ENCODE results near the gene PPP1R2.

DNA sequence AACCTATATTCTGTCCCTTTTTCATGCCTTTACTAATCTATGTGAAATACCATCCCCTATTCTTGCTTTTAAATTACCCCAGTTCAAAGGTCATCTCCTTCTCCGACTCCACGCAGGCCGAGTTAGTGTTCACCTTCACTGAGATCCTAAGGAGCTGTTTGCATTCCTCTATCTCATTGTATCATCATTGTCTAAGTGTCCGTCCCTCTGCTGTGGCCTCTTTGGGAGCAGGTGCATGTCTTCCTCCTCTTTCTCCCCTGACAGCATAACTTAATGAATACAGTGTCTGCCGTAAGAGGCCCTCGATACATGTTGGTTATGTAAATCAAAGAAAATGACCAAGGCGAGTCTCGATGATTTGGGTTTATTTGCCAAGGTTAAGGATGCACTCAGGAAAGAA lies 4.9 kb upstream of the PPP1R2 start:
- TF ChIP-seq POLR2A (IDR thresholded peaks at IDR 0.05): no peak
- TF ChIP-seq, protein P1, sequence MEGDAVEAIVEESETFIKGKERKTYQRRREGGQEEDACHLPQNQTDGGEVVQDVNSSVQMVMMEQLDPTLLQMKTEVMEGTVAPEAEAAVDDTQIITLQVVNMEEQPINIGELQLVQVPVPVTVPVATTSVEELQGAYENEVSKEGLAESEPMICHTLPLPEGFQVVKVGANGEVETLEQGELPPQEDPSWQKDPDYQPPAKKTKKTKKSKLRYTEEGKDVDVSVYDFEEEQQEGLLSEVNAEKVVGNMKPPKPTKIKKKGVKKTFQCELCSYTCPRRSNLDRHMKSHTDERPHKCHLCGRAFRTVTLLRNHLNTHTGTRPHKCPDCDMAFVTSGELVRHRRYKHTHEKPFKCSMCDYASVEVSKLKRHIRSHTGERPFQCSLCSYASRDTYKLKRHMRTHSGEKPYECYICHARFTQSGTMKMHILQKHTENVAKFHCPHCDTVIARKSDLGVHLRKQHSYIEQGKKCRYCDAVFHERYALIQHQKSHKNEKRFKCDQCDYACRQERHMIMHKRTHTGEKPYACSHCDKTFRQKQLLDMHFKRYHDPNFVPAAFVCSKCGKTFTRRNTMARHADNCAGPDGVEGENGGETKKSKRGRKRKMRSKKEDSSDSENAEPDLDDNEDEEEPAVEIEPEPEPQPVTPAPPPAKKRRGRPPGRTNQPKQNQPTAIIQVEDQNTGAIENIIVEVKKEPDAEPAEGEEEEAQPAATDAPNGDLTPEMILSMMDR (IDR thresholded peaks at IDR 0.05): no peak

Data from Peyer's patch (tissue), 4 donors.